HCT116 (cell line): ENCODE results near the gene LLCFC1. TPM values are rescaled to one million over a fixed set of nuclear protein-coding genes. Genes with fewer than 3 reads are reported as not detected.

Experiments
- ATAC-seq: fragments of 200-7000 bp; cut with Tn5 transposase; 2 replicates; pipeline ENCODE4 v1.9.1; 2020; ENCODE audit warnings: mild to moderate bottlenecking, moderate library complexity
- BruUV-seq: library from RNA; stranded (reverse); fragments of 400-500 nt; replicated peaks from 2 replicates; lab custom pipeline; 2021; lab: Mats Ljungman, UMichigan
- CTCF ChIA-PET: fragments of 300-600 bp; sonication (Branson Sonifier 250); formaldehyde crosslinking; loops from one replicate; lab custom pipeline; 2021; ENCODE audit warnings: antibody characterized with exemption; lab: Charles Lee
- POLR2A ChIA-PET: fragments of 300-600, 350-600 bp; sonication (Branson Sonifier 250); formaldehyde crosslinking; loops from one replicate; lab custom pipeline; 2021; ENCODE audit warnings: antibody characterized with exemption; lab: Charles Lee
- RAD21 ChIA-PET, 2 experiments: fragments of 300-600 bp; sonication (Branson Sonifier 250); formaldehyde crosslinking; loops; one replicate each; lab custom pipeline; 2023; ENCODE audit warnings: low total read pairs in 2 of 2; ENCODE audit not compliant: uncharacterized antibody in 2 of 2, unreplicated experiment in 2 of 2, low non-redundant PET in 1 of 2; lab: Charles Lee
- DNase-seq: peaks from one replicate; pipeline ENCODE4 v3.0.0-alpha.2; 2010; ENCODE audit warnings: low read depth, low spot score
- H2AFZ ChIP-seq: fragments of 200-600 bp; shearing (Covaris generic), sonication (generic); 2 replicates; pipeline ENCODE4 v1.6.1; 2017; ENCODE audit warnings: low read depth, mixed run types, mixed read lengths, antibody characterized with exemption, low read length; ENCODE audit not compliant: poor library complexity, severe bottlenecking
- H3K27ac ChIP-seq: 2 replicates; pipeline ENCODE4 v1.5.1; 2012; ENCODE audit warnings: low read depth, low read length
- H3K27me3 ChIP-seq: fragments of 200-600 bp; sonication (generic); 2 replicates; pipeline ENCODE4 v1.6.1; 2016; ENCODE audit warnings: mixed run types, low read length, mixed read lengths; ENCODE audit not compliant: insufficient read depth
- H3K36me3 ChIP-seq, 2 experiments: fragments of 200-500 bp in 1 of 2; fragments of 200-600 bp in 1 of 2; sonication (Bioruptor generic) in 1 of 2; sonication (generic) in 1 of 2; 2 replicates each; pipeline versions ENCODE4 v1.5.1 to v1.6.1; 2014 to 2016; ENCODE audit warnings: low read length in 2 of 2, inconsistent platforms in 1 of 2, mixed read lengths in 1 of 2, mixed run types in 1 of 2; ENCODE audit not compliant: insufficient read depth in 2 of 2, control insufficient read depth in 1 of 2
- H3K4me1 ChIP-seq, 2 experiments: fragments of 200-600 bp in 1 of 2; sonication (generic) in 1 of 2; 2 replicates each; pipeline versions ENCODE4 v1.5.1 to v1.6.1; 2012 to 2017; ENCODE audit warnings: low read length in 2 of 2, inconsistent platforms in 1 of 2, mild to moderate bottlenecking in 1 of 2, mixed read lengths in 1 of 2, mixed run types in 1 of 2, moderate library complexity in 1 of 2; ENCODE audit not compliant: insufficient read depth in 2 of 2, control insufficient read depth in 1 of 2
- H3K4me2 ChIP-seq: fragments of 200-600 bp; sonication (generic); 2 replicates; pipeline ENCODE4 v1.6.1; 2017; ENCODE audit warnings: mixed run types, low read length, mixed read lengths
- H3K4me3 ChIP-seq, 2 experiments: fragments of 200-600 bp in 1 of 2; sonication (generic) in 1 of 2; replicated peaks in 1 of 2; 2 replicates each; pipeline ENCODE4 v1.5.1; 2011 to 2016; ENCODE audit warnings: low read length in 2 of 2, control low read depth in 1 of 2, low read depth in 1 of 2, mild to moderate bottlenecking in 1 of 2, mixed read lengths in 1 of 2, mixed run types in 1 of 2
- H3K79me2 ChIP-seq: fragments of 200-600 bp; sonication (generic); 2 replicates; pipeline ENCODE4 v1.6.1; 2017; ENCODE audit warnings: mild to moderate bottlenecking, mixed run types, low read length, moderate library complexity, mixed read lengths; ENCODE audit not compliant: insufficient read depth
- H3K9ac ChIP-seq: fragments of 200-600 bp; sonication (generic); 2 replicates; pipeline ENCODE4 v1.6.1; 2016; ENCODE audit warnings: low read length, mixed read lengths
- H3K9me2 ChIP-seq: fragments of 200-600 bp; sonication (generic), shearing (Covaris generic); 2 replicates; pipeline ENCODE4 v1.6.1; 2017; ENCODE audit warnings: mixed run types, mild to moderate bottlenecking, moderate library complexity; ENCODE audit not compliant: insufficient read depth
- H3K9me3 ChIP-seq, 2 experiments: fragments of 200-500 bp in 1 of 2; fragments of 200-600 bp in 1 of 2; sonication (Bioruptor generic) in 1 of 2; sonication (generic) in 1 of 2; 2 replicates each; pipeline ENCODE4 v1.6.1; 2014 to 2017; ENCODE audit warnings: low read length in 2 of 2, mixed read lengths in 2 of 2, inconsistent platforms in 1 of 2, low read depth in 1 of 2, mild to moderate bottlenecking in 1 of 2, mixed run types in 1 of 2, moderate library complexity in 1 of 2; ENCODE audit not compliant: control insufficient read depth in 1 of 2, insufficient read depth in 1 of 2
- H4K20me1 ChIP-seq: fragments of 200-600 bp; sonication (generic), shearing (Covaris generic); 2 replicates; pipeline ENCODE4 v1.6.1; 2017; ENCODE audit warnings: mixed run types, mild to moderate bottlenecking, moderate library complexity; ENCODE audit not compliant: insufficient read depth
- ATF3 ChIP-seq: IDR thresholded peaks from 2 replicates; pipeline ENCODE4 v1.6.1; 2012
- CBX3 ChIP-seq: IDR thresholded peaks from 2 replicates; pipeline ENCODE4 v1.6.1; 2012; ENCODE audit warnings: low read depth
- CEBPB ChIP-seq: IDR thresholded peaks from 2 replicates; pipeline ENCODE4 v1.6.1; 2012; ENCODE audit warnings: low read depth
- EZH2 ChIP-seq: fragments of 200-600 bp; sonication (generic); IDR thresholded peaks from 2 replicates; pipeline ENCODE4 v1.6.1; 2017; ENCODE audit warnings: antibody characterized with exemption, mixed run types
- EZH2phosphoT487 ChIP-seq: fragments of 200-600 bp; IDR thresholded peaks from 2 replicates; pipeline ENCODE4 v1.6.1; 2018; ENCODE audit warnings: antibody characterized with exemption, borderline replicate concordance
- FOSL1 ChIP-seq: IDR thresholded peaks from 2 replicates; pipeline ENCODE4 v1.6.1; 2012; ENCODE audit warnings: low read depth
- MAX ChIP-seq: IDR thresholded peaks from 2 replicates; pipeline ENCODE4 v1.6.1; 2012
- POLR2AphosphoS5 ChIP-seq: IDR thresholded peaks from 2 replicates; pipeline ENCODE4 v1.6.1; 2011; ENCODE audit warnings: mild to moderate bottlenecking, low read depth, low read length, moderate library complexity
- RAD21 ChIP-seq: IDR thresholded peaks from 2 replicates; pipeline ENCODE4 v1.6.1; 2012; ENCODE audit warnings: low read depth, mild to moderate bottlenecking
- REST ChIP-seq: IDR thresholded peaks from 2 replicates; pipeline ENCODE4 v1.6.1; 2012; ENCODE audit warnings: low read depth
- SP1 ChIP-seq: IDR thresholded peaks from 2 replicates; pipeline ENCODE4 v1.6.1; 2012; ENCODE audit warnings: low read depth
- TCF7L2 ChIP-seq: IDR thresholded peaks from 2 replicates; pipeline ENCODE4 v1.7.0; 2011; ENCODE audit warnings: borderline replicate concordance, inconsistent platforms; ENCODE audit not compliant: insufficient read depth, insufficient read length; ENCODE audit errors: extremely low read depth
- YY1 ChIP-seq: IDR thresholded peaks from 2 replicates; pipeline ENCODE4 v1.6.1; 2011; ENCODE audit warnings: low read length, low read depth, moderate library complexity, mild to moderate bottlenecking; ENCODE audit not compliant: insufficient replicate concordance; ENCODE audit errors: extremely low read depth
- ZBTB33 ChIP-seq: IDR thresholded peaks from 2 replicates; pipeline ENCODE4 v1.6.1; 2011; ENCODE audit warnings: mild to moderate bottlenecking, low read length, moderate library complexity; ENCODE audit not compliant: insufficient replicate concordance; ENCODE audit errors: extremely low read depth
- ZFX ChIP-seq: fragments of 450-650 bp; IDR thresholded peaks from 2 replicates; pipeline ENCODE4 v1.6.1; 2017
- ZNF274 ChIP-seq: fragments of 200-500 bp; sonication (Bioruptor generic); IDR thresholded peaks from 2 replicates; pipeline ENCODE4 v1.6.1; 2014; ENCODE audit warnings: mild to moderate bottlenecking, low read depth, low read length, inconsistent platforms
- intact Hi-C: fragments of 100-400 bp; cut with micrococcal nuclease; formaldehyde crosslinking; loops from 2 replicates; pipeline ENCODE4 v1.10.0; 2022
- total RNA-seq: library from RNA; stranded (reverse); gene quantifications from one replicate; pipeline ENCODE4 v1.2.1, GENCODE V29; 2021; ENCODE audit not compliant: unreplicated experiment
- TF ChIP-seq, protein P1 (sequence below), 3 experiments: fragments of 200-600 bp in 1 of 3; sonication (generic) in 1 of 3; IDR thresholded peaks in 2 of 3; conservative IDR thresholded peaks in 1 of 3; 2 replicates each; pipeline ENCODE4 v1.5.1; 2012 to 2017; ENCODE audit warnings: low read depth in 2 of 3, low read length in 2 of 3, antibody characterized with exemption in 1 of 3, borderline replicate concordance in 1 of 3, control low read depth in 1 of 3, mild to moderate bottlenecking in 1 of 3, mixed read lengths in 1 of 3, mixed run types in 1 of 3, moderate library complexity in 1 of 3; ENCODE audit not compliant: insufficient read depth in 1 of 3

LLCFC1 gene
- total RNA-seq, 1 experiment from 2014 or later: not detected

- ChIA-PET CTCF (interaction anchor here (0.8 to 2.1 kb wide), 13 partner anchors 9 to 305 kb away, joined by 3 to 13 read pairs (median 5); partner anchors contain the start of gene KEL), POLR2A (no interaction called here), RAD21 (no interaction called here)
- H3K9me3 ChIP-seq: no peaks in the 10 kb centered on the region
- DNase-seq: no peak
- no TSS peak for BruUV-seq
- H3K4me2 ChIP-seq: no peak overlapping the region
- H3K79me2 ChIP-seq: no peaks in the 10 kb centered on the region
- H3K27ac ChIP-seq: no peak overlapping the region
- no peak for TF ChIP-seq EZH2phosphoT487
- no peak for TF ChIP-seq REST
- no peak for TF ChIP-seq ZFX
- no peak for TF ChIP-seq CEBPB
- no peak for TF ChIP-seq YY1
- no peak for TF ChIP-seq ZBTB33
- TF ChIP-seq SP1: no peak
- TF ChIP-seq TCF7L2: no peak
- no peak for TF ChIP-seq MAX
- TF ChIP-seq EZH2: no peak
- no peak for TF ChIP-seq ATF3
- TF ChIP-seq POLR2AphosphoS5: no peak
- no peak for TF ChIP-seq RAD21
- no peak for TF ChIP-seq FOSL1
- no peak for TF ChIP-seq ZNF274
- TF ChIP-seq CBX3: no peak
- TF ChIP-seq, protein P1, sequence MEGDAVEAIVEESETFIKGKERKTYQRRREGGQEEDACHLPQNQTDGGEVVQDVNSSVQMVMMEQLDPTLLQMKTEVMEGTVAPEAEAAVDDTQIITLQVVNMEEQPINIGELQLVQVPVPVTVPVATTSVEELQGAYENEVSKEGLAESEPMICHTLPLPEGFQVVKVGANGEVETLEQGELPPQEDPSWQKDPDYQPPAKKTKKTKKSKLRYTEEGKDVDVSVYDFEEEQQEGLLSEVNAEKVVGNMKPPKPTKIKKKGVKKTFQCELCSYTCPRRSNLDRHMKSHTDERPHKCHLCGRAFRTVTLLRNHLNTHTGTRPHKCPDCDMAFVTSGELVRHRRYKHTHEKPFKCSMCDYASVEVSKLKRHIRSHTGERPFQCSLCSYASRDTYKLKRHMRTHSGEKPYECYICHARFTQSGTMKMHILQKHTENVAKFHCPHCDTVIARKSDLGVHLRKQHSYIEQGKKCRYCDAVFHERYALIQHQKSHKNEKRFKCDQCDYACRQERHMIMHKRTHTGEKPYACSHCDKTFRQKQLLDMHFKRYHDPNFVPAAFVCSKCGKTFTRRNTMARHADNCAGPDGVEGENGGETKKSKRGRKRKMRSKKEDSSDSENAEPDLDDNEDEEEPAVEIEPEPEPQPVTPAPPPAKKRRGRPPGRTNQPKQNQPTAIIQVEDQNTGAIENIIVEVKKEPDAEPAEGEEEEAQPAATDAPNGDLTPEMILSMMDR (IDR thresholded peaks at IDR 0.05 in 2 of 3, conservative IDR thresholded peaks at IDR 0.05 in 1 of 3; ENCODE audit: borderline replicate concordance in 1 of 3, insufficient read depth in 1 of 3, low read depth in 2 of 3, low read length in 2 of 3): no peak
- H3K4me1 ChIP-seq: no peaks in the 10 kb centered on the region
- intact Hi-C loops: no loop called here
- H3K9ac ChIP-seq: no peak overlapping the region
- H3K27me3 ChIP-seq: peaks cover 7% of the 10 kb centered on the region; the same call in 1 of the 2 replicates
- H4K20me1 ChIP-seq: no peaks in the 10 kb centered on the region
- no peaks in the 10 kb centered on the region for H3K36me3 ChIP-seq
- no peaks in the 10 kb centered on the region for H3K9me2 ChIP-seq
- no peak for ATAC-seq
- H2AFZ ChIP-seq: no peak overlapping the region
- no peak overlapping the region for H3K4me3 ChIP-seq
Observed at GRCh38 chr7:142910481-142910880, 28.8 kb upstream of the LLCFC1 start.
